WI38 (cell line): Measurements from ENCODE around the gene NOMO2.
"Not testable (repeated sequence)": the region's sequence is repeated elsewhere in the genome, so short reads cannot be mapped to it uniquely, and the experiment has no call there.

Experiments used
- H3K4me3 ChIP-seq: 2 replicates; pipeline ENCODE4 v1.5.1; 2011; ENCODE audit warnings: low read depth, mild to moderate bottlenecking, control low read depth, low read length

The NOMO2 gene

GRCh38 chr16:18384869-18385268 lies 177.0 kb downstream of the NOMO2 start:
- H3K4me3 ChIP-seq = not testable (repeated sequence)

- H3K4me3 ChIP-seq = not testable (repeated sequence)
Observed at GRCh38 chr16:18384098-18384636, 177.7 kb downstream of the NOMO2 start.

- H3K4me3 ChIP-seq = not testable (repeated sequence)
Observed at GRCh38 chr16:18382696-18383095, 179.2 kb downstream of the NOMO2 start.
